HG03159 (cell line): Measurements from ENCODE around the gene RAPGEF6.
"Not testable (repeated sequence)": the region's sequence is repeated elsewhere in the genome, so short reads cannot be mapped to it uniquely, and the experiment has no call there.

Experiments used
- ATAC-seq: cut with Tn5 transposase; IDR thresholded peaks from one replicate; pipeline ENCODE4 v1.9.1; 2021; ENCODE audit warnings: mild to moderate bottlenecking, moderate library complexity; ENCODE audit not compliant: unreplicated experiment

RAPGEF6 gene

GRCh38 chr5:131389869-131390265, 245.2 kb downstream of the RAPGEF6 start:
- no peak for ATAC-seq

DNA sequence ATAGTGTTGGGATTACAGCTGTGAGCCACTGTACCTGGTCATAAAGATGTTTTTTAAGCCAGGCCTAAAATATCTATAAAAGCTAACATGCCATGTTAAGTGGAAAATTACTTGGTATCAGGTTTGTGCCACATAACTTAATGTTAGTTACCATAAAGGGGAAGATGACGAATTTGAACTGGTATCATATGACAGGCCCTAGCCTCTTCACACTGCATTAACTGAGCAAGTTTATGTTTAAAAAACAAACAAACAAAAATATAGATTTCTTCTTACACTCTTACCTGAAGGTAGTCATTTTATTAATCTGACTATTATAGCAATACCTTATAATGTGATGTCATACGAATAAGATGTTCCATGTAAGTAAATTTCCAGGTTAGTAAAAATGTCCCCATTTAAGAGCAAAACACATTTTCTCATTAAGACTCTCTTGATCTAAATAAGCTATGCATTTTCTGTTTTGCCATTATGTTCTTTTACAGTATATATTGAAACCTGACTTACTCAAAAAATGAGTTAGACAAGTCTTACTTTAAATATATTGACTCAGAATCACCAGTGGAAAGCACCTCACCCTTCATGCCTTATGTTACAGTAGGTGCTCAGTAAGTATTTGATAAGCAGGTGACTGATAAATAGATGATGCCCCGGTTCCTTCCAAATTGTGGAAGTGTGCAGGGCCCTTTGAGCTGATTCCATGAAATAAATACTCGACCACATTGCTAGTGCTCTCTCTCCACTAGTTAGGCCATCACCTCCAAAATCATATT, 245.7 kb downstream of the RAPGEF6 start:
- ATAC-seq: no peak

- ATAC-seq: no peak
Observed at GRCh38 chr5:131387255-131387654, 247.8 kb downstream of the RAPGEF6 start.

DNA sequence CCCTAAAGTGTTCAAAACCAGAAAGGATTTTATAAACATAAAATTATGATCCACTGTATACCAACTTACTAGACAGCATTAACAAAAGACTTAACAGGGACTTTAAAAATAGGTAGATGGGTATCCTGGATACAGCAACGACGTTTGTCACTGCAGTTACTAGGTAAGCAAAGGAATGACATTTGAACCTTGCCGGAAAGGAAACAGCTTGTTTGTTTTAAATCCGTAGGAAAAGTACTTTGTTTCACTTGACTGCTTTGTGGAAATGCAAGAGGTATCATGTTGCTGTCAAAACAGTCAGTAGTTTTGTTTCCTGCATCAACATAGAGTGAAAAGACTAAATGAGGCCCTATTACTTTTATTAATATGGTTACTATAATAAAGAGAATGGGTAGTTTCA, 248.2 kb downstream of the RAPGEF6 start:
- ATAC-seq: no peak

DNA sequence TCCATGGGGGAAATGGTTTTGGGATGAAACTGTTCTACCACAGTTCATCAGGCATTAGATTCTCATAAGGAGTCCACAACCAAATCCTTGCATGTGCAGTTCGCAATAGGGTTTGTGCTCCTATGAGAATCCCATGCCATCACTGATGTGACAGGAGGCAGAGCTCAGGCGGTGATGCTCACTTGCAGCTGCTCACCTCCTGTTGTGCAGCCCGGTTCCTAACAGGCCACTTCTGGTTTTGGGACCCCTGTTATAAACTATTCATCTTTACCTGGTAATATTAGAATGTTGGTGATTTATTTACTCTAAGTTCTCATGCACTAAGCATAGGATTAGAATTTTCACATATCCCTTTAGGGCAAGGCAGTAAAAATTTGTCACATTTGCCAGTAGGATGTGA, 248.9 kb downstream of the RAPGEF6 start:
- no peak for ATAC-seq

DNA sequence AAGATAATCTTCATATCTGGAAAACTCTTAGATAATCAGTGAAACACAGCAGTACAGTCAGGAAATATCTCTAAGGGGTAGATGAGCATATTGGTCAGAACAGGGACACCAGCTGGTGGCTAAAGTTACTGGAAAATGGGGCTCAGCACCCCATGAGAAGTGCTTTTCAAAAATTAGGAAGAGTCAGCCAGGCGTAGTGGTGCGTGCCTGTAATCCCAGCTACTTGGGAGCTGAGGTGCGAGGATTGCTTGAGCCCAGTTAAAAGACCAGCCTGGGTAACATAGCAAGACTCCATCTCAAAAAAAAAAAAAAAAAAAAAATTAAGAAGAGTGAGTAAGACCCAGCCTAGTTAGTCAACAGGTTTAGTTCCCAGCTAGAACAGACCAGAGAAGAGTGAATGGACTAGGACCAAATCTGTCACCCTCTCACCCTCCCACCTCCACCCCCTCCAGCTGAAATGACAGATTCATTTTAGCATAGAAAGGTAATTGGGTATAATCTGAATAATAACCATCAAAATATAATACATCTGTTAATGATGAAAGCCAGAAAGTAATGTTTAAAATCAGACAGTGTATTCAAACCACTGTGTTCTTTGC, 250.3 kb downstream of the RAPGEF6 start:
- ATAC-seq: no peak

GRCh38 chr5:131384173-131384572, 250.9 kb downstream of the RAPGEF6 start:
- no peak for ATAC-seq

DNA sequence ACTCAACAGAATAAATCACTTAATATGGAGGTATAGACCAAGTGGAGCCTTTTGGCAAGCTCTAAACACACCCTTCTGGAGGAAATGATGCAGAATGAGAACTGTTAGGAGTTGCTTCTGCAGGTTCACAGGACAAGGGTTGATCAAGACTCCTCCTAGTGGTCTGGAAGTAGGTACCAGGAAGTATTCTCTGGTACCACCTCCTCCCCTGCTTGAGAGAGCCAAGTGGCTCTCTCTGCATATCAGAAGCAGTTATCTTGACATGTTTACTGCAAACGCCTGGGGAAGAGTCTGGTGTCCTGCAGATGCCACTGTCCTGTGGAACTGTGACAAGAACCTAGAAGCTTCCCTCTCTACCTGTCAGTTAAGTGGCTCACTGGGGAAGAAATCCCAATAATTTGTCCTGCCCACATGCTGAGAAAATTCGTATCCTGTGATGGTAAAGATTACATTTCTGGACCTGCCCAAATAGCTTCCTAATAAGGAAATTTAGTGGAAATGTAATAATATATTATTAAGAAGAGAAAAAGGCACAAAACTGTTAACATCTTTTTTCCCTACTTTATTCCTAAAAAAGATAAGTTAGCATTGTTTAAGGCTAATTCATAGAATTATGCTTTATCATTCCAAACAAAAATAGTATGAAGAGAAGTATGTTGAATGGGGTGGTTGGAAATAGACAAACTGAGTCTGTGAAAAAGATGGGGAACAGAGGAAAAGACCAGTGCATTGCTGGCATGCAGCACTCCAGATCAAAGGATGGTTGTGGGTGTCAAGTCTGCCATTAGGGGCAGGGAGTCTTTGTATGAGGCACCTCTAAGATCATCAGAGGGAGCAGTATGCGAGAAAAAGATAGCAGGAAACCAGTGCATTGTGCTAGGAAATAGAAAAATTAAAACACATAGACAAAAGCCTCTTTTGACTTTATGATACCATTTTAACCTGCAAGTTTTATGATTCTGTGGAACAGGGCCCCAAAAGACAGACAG, 252.3 kb downstream of the RAPGEF6 start:
- ATAC-seq: peak; percentile 67

GRCh38 chr5:131381777-131382176, 253.3 kb downstream of the RAPGEF6 start:
- ATAC-seq: peak; percentile 50

DNA sequence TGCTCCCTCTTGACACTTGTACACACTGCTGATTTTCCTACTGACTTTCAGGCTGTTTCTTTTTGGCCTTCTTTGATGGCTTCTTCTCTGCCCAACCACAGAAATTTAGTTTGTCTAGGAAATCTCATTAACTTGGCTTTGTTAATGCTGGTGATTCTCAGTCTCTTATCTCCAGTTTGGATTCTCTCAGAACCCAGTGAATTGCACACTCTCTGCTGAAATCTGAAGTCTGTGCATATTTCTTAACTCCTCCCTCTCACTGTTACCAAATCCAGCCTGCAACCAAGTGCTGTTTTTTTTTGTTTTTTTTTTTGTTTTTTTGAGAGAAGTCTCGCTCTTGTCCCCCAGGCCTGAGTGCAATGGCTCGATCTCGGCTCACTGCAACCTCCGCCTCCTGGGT, 254.0 kb downstream of the RAPGEF6 start:
- ATAC-seq: no peak

- not testable (repeated sequence) for ATAC-seq
Observed at GRCh38 chr5:131380238-131380637, 254.8 kb downstream of the RAPGEF6 start.

- no peak for ATAC-seq
Observed at GRCh38 chr5:131379723-131380122, 255.3 kb downstream of the RAPGEF6 start.

DNA sequence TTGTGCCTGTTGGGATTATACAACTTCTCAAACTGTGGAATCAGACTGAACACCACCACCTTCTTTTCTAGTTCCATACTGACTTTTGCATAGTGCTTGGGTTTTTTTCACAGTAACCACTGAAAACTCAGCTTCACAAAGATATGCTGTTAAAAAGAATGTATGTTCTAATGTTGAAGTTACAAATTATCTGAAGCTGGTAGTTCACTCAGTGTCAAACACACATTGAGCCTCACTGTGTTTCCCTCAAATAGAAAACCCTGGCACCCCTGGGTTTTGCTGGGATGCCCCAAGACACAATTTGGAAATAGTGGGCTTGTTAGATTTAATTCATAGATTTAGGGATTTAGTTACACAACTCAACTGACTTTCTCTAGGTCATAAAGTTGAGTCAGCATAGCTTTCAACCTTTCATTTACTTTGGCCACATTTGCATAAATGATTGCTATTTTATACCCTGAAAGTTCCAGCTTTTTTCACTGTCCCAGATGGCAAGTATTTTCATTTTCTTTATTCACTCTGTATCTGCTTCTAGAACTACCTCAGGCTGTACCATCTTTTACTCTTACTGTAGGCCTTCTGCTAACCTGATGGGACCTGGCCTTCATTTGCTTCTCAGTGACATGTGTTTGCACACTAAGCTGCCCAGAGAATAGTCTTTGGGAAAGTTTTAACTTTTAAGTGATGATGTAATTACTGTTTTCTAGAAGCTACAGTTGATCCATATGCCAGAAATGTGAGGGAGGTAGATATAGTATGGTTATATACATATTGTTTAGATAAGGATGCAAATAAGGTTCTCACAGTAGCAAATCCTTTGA, 256.1 kb downstream of the RAPGEF6 start:
- peak; percentile 20 for ATAC-seq

DNA sequence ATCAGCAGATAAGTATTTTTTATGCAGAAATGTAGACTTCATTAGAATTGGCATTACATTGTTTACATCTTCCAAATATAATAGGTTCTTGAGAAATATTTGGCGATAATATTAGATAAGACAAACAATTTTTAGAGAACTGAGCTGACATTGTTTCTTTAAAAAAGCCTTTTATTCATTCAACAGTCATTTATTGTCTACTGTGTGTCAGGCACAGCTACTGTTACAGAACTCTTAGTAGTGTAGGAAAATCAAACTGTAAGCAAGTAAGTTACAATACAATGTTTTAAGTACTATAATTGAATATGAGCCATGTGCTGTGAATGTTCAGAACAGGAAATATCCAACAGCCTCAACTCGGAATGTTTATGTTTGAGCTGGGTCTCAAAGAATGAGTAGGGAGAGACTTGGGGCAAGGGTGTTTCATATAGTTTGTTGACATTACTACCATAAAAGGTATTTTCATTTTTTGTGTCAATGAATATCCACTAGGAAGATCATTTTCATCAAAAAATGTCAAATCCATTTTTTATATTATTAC, 257.2 kb downstream of the RAPGEF6 start:
- no peak for ATAC-seq

GRCh38 chr5:131377346-131377745, 257.7 kb downstream of the RAPGEF6 start:
- no peak for ATAC-seq

GRCh38 chr5:131375351-131375750, 259.7 kb downstream of the RAPGEF6 start:
- no peak for ATAC-seq
